GM19193 (cell line): ENCODE results near the gene PRAC2.

Experiments used
- POLR2A ChIP-seq: IDR thresholded peaks from 4 replicates; pipeline ENCODE4 v1.6.1; 2011; ENCODE audit not compliant: insufficient read depth, insufficient read length; ENCODE audit errors: extremely low read depth

PRAC2 gene

DNA sequence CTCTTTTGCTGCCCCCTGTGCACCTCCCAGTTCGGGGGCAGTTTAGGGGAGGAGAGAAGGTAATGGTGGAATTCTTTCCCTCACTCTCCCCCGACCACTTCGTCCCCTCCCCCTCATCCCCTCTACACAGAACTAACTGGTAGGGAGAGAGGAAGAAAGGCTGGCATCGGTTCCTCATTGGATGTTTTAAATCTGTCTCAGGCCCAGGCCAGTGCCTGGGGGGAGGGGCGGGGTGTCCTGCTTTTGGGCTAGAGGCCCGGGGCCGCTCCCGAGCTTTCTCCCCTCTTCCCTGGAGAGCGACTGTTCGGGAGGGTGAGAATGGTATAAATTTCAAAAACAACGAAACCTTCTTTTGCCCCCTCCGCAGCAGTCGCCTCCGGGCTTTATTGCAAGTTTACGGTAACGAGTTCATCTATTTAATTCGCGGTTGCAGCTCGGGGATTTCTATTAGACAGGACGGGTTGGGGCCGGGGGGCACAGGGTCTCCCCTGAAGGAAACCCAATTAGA is at the start of gene PRAC2:
Gene PRAC2 (plus strand): TSS at position 271 of the 508 bp plus-strand sequence. CDS start 1,226 bp downstream, outside the sequence.
- no peak for TF ChIP-seq POLR2A

DNA sequence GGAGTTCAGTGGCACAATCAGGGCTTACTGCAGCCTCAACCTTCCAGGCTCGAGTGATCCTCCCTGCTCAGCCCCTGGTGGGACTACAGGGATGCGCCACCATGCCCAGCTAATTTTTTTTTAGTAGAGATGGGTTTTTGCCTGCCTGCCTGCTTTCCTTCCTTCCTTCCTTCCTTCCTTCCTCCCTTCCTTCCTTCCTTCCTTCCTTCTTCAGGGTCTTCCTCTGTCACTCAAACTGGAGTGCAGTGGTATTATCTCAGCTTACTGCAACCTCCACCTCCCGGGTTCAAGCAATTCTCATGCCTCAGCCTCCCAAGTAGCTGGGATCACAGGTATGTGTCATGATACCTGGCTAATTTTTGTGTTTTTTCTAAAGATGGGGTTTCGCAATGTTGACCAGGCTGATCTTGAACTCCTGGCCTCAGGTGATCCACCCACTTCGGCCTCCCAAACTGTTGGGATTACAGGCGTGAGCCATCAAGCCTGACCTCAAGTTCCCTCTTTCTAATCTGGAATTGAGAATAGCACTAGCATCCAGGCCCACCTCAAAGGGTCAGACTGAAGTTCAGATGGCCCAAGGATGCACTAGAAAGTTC is 45.9 kb upstream of the PRAC2 start:
- TF ChIP-seq POLR2A = no peak

DNA sequence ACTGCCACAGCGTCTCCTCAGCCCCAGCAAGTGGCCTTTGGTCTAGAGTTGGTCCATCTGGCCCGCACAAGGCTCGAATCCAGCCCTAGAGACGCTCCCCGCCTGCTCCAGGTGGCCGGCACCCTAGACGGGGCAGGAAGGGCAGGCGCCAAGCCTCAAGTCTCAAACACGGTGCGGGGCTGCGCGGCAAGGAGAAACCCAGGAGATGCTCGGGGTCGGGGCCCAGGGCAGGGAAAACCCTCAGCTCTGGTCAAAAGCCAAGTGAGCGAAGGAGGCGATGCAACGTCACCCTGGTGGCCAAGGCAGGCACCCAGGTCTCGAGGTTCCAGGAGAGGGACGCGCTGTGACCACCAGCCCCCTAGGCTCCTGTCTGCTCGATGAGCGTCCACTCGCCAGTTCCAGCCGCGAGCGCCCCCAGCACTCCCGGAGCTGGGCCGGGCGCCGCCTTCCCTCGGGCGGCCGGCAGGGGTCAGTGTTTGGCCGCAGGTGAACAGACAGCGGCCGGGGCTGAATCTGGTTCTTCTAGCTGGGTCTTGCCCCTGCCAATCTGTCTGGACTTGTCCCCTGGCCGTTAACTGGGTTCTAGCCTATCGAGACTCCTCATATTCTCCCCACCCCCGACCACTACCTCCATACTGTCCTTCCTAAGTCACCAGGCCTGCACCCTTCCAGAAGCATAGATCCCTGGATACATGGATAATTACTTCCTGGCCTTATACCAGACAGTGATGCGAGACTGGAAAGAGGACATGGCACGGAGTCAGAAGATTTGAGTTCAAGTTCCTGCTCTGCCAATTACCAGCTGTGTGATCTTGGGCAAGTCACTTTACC is 44.6 kb upstream of the PRAC2 start:
- no peak for TF ChIP-seq POLR2A

DNA sequence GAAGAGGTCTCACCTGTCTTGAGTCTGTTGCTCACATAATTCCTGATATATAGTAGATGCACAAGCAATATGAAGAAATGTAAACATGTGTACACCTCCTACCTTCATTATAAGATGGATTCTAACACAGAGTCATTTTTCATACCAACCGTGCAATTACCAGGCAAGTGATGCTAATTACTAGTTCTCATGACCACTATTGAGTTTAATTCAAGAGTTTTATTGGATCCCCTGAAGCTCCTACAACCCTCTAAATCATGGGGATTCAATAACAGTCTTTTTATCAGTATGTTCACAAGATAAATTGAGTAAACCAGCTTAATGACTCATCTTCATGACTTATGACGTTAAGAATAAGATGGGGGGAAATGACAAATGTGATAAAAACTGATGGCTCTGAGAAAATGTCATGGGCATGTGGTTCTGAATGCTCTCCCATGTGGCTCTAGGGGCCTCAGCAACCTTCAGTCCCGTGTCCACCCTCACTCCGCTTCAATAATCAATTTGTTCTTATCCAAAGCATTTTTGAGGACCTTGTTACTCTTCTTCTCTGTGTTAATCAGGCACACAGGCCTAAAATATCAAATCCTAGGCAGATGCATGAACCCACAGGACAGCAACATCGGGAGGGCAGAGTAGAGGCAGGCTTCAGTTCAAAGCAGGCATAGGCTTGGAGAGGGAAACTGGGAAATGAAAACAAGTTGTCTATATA is 43.4 kb upstream of the PRAC2 start:
- TF ChIP-seq POLR2A = no peak

DNA sequence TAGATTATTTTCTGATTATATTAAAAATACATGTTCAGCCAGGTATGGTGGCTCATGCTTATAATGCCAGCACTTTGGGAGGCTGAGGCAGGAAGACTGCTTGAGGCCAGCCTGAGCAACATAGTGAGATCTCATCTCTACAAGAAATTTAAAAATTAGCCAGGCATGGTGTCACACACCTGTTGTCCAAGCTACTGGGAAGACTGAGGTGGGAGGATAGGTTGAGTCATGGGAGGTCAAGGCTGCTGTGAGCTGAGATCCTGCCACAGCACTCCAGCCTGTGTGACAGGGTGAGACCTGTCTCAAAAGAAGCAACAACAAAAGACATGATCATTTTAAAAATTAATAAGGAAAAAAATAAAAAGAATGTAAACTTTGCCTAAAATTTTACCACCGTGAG is 41.4 kb upstream of the PRAC2 start:
- no peak for TF ChIP-seq POLR2A

DNA sequence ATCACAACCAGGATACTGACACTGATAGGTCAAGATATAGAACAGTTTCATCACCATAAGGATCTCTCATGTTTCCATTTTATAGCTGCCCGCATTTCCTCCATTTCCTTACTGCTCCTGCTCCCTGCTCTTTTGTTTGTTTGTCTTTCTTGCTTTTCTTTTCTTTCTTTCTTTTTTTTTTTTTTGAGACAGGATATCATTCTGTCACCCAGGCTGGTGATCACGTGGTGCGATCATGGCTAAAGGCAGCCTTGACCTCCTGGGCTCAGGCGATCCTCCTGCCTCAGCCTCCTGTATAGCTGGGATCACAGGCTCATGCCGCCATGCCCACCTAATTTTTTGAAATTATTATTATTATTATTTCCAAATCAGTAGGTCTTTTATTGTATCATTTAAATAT is 32.3 kb upstream of the PRAC2 start:
- no peak for TF ChIP-seq POLR2A

DNA sequence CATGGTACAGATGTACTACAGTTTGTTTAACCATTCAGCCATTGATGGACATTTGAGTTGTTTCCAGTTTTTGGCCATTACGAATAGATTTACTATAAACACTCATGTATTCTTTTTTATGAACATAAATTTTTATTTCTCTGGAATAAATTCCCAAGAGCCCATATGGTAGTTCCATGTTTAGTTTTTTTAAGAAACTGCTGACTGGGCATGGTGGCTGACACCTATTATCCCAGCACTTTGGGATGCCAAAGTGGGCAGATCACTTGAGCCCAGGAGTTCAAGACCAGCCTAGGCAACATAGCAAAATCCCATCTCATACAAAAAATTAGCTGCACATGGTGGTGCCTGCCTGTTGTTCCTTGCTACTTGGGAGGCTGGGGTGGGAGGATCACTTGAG is 30.9 kb upstream of the PRAC2 start:
- no peak for TF ChIP-seq POLR2A

DNA sequence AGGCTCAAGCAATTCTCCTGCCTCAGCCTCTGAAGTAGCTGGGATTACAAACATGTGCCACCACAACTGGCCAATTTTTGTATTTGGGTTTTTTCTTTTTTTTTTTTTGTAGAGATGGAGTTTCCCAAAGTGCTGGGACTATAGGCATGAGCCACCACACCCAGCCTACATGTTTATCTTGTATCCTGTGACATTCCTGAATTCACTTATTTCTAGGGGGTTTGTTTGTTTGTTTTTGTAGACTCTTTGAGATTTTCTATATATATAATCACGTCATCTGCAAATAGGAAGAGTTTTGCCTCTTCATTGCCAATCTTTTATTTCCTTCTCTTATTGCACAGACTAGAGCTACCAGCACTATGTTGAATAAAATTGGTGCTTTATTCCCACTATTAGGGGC is 29.8 kb upstream of the PRAC2 start:
- no peak for TF ChIP-seq POLR2A

DNA sequence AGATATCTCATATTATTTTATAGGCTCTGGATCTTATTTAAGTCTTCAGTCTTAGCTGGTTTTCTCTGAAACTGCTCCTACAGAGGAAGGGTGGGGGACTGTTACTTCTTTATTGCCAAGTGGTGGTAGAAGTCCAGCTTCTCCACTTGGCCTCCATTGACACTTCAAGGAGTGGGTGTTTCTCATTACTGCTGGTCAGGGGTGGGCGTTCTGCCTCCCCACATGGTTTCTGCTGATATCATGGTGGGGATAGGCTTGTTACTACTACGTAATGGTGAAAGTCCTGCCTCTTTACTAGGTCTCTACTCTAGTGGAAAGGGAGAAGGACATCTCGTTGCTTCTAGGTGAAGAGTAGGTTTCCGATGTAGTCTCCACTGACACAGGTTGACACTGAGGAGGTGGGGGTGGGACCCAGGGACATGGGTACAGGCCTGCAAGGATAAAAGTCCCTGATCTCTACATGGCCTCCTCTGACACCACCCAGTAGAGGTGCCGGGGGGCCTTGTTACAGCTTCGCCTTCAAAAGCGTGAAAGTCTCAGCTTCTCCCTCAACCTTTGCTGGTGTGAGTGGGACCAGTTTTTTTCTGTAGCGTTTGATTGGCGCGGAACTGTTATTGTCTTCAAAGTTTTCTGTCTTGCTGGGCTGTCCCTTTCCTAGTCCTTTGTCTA is 21.0 kb upstream of the PRAC2 start:
- no peak for TF ChIP-seq POLR2A

DNA sequence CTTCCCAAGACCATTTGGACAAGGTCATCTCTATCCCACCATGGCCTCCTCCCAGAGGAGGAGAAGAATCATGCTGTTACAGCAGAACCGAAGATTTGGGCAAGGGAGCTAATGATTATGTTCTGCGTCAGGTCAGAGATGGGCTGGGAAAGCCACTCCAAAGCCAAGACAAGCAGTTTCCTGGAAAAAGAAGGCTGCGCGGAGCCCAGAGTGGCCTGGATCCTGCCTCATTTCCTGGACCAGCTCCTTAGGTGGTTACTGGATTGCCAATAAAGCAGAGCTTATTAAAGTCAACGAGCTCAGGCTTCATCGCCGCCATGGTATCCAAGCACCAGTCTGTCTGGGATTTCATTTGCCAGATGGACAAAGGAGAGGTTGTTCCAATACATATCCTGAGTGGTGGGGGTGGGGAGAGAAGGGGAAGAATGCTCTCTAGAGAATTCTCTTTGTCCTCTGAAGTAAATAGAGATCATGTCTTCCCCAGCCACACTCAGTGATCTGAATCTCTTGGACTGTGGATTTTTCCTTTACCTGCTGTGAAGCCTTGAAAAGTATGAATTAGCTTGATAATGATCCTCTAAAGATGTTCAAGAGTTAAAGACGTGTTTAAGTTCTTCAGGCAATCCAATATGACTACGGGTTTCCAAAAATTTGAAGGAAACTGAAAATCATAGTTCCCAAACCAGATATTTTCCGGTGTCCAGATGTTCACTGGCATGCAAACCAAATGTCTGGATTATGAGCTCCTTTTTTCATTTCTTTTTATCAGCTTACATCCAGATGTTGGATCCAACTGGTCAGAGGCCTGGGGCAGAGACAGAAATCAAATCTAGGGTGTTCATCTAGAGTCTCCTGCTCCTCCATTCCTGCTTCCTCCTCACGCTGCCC is 18.4 kb upstream of the PRAC2 start:
- no peak for TF ChIP-seq POLR2A

DNA sequence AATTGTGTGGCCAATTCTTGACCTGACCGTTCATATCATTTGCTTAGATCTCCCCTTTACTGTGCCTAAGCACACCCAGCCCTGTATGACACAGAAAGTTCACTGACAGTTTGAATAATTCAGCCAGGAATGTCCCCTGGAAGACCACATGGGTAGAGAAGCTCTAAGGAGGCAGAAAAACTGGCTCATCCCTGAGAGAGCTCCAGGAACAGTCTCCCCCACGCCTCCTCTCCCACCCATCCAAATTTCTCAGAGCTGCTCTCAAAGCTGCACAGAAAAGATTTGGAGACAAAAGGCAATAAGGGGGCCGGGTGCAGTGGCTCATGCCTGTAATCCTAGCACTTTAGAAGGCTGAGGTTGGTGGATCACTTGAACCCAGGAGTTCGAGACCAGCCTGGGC is 11.9 kb upstream of the PRAC2 start:
- no peak for TF ChIP-seq POLR2A

DNA sequence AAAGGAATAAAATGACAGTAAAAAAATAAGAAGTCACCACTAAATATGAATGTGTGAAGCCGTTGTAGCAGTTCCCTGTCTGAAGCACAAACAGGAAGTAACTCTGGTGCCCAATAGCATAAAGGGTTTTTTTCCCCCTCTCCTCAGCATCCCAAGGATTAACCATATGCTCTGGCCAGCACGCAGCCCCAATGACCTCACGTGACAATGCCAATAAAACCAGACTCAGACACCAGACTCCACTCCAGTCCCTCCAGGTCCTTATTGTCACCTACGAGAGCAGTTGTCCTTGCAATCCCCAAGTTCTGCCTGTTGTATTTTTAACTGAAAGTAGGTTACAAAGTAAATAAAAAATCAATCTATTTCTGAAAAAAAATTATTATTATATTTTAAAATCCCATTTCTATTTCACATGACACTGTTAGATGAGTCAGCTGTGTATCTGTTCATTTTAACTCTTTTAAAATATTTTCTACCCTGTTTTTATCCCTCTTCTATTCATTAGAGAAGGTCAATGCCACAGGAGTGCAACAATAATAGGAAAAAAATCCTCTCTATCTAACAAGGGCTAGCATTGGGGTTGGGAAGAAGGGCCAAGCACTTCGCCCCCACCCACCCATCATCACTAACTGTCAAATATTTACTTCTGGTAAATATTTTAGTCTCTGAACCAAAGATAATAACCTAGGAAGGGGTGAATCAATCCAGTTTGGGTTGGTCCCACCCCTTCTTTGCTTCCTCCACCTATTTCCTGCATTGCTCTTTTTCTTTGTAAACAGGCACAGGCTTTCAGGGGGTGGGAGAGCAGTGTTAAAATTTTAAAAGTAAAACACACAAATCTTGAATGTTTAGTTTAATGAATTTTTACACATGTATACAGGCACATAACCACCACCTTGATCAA is 7.2 kb upstream of the PRAC2 start:
- TF ChIP-seq POLR2A = no peak
